GM23248 (cell line): Measurements from ENCODE around the gene LAMB1.

Experiments
- EZH2 ChIP-seq: fragments of 200-600 bp; sonication (generic); IDR thresholded peaks from 2 replicates; pipeline ENCODE4 v1.6.1; 2018; ENCODE audit warnings: antibody characterized with exemption, mild to moderate bottlenecking; ENCODE audit not compliant: insufficient read depth, poor library complexity, severe bottlenecking
- EZH2phosphoT487 ChIP-seq: fragments of 200-600 bp; sonication (generic); IDR thresholded peaks from 2 replicates; pipeline ENCODE4 v1.6.1; 2018; ENCODE audit warnings: antibody characterized with exemption, moderate library complexity, mild to moderate bottlenecking, low read depth; ENCODE audit not compliant: insufficient read depth

- TF ChIP-seq EZH2, result no peak
- no peak for TF ChIP-seq EZH2phosphoT487
These were observed 95.2 kb downstream of the LAMB1 start for GRCh38 chr7:107907790-107908189.
